GM19438 (cell line): ENCODE measurements around the gene TMED1.

Experiments
- ATAC-seq: cut with Tn5 transposase; IDR thresholded peaks from one replicate; pipeline ENCODE4 v1.9.1; 2021; ENCODE audit warnings: low read depth; ENCODE audit not compliant: unreplicated experiment

TMED1 gene

GRCh38 chr19:10812902-10813404 lies 23.1 kb downstream of the TMED1 start:
- ATAC-seq = no peak

DNA sequence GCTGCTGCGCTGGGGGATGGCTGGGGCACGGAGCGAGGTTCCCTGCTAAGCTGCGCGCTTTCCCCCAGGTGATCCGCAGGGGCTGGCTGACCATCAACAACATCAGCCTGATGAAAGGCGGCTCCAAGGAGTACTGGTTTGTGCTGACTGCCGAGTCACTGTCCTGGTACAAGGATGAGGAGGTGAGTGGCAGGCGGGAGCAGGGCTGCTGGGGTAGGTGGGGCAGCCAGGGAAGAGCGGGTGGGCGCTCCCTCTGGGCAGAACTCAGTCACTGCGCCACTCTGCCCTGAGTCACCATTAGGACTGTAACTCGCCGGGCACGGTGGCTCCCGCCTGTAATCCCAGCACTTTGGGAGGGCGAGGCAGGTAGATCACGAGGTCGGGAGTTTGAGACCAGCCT lies 23.8 kb downstream of the TMED1 start:
- no peak for ATAC-seq

DNA sequence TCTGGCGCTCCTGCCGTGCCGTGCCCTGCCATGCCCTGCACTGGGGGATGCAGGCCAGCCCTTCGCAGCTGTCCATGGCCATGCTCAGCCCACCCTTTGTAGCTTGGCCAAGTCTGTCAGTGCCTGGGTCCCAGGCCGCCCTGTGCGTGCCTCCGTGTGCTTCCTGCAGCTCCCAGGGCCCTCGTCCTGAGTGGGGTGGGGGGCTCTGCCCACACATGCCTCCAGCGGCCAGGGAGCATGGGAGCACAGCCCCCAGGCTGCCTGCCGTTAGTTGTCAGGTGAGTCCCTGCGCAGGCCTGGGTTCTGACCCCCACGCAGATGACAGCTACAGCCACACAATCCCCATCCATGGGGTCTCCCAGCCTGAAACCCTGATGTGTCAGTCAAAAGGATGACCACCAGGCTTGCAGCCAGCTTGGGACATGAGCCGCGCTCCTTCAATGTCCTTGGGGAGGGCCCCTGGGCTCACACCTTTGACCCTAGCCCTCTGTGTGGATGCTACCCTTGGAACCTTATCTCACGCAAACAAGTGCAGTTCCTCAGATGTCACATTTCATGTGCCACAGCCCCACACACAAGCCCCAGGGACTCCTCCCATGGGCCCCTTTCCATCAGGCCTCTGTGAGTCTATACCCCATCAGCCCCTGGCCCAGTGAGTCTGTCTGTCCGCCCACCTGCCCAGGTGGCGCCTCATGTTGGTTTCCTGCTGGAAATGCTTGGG lies 24.5 kb downstream of the TMED1 start:
- no peak for ATAC-seq

DNA sequence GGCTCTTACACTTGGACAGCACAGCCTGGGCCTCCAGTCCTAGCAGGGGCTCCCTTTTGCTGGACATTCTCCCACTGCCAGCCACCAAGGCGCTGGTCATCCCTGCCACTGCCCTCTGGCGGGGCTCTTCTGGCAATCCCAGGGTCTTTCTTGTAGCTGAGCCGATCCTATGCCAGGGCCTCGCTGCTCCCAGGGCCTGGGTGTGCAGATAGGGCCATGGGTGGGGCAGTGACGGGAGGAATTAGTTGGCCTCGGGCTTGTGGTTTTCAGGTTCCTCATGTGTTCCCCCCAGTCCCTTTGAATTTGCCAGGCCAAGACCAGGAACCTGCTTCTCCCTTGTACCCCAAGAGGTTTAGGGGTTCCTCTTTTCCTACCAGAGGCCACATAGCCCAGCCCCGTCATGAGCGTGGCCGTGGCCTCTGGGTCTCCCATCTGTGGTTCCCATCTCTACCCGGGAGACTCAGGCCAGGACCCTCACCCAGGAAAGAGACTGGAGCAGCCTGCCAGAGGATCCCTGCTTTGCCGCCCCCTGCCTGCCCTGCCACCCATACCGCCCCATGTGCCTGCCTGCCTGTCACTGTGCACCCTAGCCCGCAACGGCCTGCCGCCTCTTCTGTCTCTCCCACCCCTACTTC lies 26.2 kb downstream of the TMED1 start:
- ATAC-seq = no peak

GRCh38 chr19:10808937-10809649 lies 26.9 kb downstream of the TMED1 start:
- ATAC-seq = no peak

DNA sequence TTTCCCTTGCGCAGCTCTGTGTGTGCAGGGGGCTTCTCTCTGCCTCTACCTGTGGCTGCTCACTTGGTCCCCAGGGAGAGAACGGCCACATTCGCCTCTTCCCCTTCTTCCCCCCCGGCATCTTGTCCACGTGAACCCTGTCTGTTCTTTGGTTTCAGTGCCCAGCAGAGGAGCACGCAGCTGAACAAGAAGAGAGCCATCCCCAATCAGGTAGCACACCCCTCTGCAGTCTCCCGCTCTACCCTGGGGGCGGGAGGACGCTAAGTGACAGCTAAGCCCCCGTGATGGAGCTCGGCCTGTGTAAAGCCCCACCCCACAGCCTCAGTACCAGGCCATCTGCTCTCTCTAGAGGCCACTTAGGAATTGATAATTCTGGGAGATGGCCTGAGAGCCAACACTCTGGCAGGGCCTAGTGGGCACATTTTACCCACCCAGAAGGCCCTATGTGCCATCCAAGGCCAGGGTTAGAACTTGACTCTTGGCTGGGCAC lies 30.2 kb downstream of the TMED1 start:
- no peak for ATAC-seq

GRCh38 chr19:10805065-10805757 lies 30.8 kb downstream of the TMED1 start:
- no peak for ATAC-seq

GRCh38 chr19:10803252-10803651 lies 32.8 kb downstream of the TMED1 start:
- ATAC-seq = no peak

DNA sequence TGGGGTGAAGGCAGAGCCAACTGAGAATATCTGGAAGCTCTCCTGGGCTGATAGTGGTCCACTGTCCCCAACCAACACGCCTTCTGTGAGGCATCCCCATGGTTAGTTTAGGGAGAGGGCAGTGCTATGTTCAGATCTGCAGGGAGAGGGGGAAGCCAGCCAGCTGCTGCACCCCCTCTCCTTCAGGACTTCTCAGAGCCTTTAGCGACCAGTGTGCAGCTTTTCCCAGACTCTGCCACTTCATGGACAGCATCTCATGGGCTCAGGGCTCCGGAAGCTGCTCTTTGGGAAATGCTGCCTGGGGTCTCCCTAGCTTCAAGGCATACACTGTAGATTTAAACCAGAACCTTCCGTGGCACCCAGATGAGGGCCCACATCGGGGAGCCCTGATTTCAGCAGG lies 33.5 kb downstream of the TMED1 start:
- ATAC-seq = no peak

GRCh38 chr19:10800488-10800887 lies 35.5 kb downstream of the TMED1 start:
- no peak for ATAC-seq

DNA sequence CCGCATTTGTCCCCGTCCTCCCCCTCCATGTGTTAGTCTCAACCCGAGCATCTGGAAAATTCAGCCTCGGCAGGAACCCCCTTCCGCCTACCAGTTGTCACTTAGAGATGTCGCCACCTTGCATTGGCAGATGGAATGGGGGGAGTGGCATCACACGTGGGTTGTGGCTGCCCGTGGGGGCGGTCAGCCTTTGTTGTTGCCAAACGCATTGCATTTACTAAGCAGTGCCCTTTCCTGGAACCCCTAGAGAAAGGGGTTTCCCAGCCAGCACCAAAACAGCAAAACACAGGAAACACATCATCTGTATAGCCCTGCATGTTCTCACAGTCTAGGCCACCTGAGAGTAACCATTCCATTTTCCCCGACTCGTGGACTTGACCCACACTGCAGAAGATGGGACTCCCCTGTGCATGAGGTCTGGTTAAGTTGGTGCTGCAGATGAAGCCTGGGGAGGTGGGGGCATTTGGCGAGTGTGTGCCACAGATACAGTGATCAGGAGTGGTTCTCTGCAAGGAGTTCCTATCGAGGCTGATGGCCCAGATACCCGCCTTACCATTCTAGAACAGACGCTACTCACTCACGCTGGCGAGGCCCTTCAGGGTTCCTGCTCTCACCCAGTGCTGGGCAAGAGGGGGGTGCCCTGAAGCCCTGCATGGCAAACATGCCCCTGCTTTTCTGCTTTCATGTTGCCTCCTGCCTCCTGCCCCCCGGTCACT lies 38.3 kb downstream of the TMED1 start:
- ATAC-seq = no peak

- ATAC-seq = no peak
These were observed 38.9 kb downstream of the TMED1 start for GRCh38 chr19:10797078-10797477.

DNA sequence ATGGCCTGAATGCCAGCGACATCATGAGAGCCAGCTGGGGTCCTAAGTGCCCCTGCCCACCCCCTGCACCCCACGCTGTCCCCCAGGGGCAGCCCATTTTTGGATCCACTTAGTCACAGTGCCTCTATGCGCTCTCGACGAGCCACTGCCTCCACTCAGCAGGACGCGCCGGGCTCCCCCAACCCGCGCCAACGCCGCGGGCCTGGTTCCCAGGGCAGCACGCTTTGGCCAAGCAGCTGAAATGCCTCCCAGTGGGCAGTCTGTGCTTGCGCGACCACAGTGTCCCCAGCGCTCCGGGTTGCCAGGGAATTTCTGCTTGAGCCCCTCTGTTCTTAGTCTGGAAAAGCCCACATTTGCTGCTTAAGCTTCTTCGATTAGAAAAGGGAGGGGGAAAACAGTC lies 39.4 kb downstream of the TMED1 start:
- no peak for ATAC-seq

GRCh38 chr19:10789866-10790265 lies 46.1 kb downstream of the TMED1 start:
- no peak for ATAC-seq

DNA sequence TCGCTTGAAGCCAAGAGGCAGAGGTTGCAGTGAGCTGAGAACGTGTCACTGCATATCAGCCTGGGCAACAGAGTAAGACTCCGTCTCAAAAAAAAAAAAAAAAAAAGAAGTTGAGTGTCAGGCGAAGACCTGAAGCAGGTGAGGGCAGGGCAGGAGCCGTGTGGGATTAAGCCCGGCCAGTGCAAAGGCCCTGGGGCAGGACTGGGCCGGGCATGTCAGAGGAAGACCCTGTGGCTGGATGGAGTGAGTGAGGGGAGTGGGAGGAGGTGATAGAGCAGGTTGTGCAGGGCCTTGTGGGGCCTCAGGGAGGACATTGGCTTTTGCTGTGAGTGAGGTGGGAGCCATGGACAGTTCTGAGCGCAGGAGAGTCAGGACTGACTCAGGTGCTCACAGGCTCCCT lies 47.9 kb downstream of the TMED1 start:
- ATAC-seq = no peak

DNA sequence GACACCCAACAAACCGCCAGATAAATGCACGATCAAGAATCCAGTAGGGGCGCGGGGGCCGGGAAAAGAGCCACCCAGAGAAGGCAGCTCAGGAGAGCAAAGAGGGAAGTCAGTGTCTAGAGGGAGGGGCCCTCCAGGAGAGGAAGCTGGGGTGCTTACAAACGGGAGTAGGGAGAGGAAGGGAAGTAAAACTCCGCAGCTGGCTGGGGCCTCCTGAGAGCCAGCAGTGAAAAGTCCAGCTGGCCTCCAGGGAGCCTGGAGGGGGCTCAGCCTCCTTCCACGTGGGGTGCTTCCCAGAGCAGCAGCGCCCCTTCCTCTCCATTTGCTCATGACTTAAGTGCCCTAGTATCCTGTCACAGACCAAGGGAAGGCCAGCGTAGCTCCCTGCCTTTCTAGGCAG lies 51.8 kb downstream of the TMED1 start:
- no peak for ATAC-seq

DNA sequence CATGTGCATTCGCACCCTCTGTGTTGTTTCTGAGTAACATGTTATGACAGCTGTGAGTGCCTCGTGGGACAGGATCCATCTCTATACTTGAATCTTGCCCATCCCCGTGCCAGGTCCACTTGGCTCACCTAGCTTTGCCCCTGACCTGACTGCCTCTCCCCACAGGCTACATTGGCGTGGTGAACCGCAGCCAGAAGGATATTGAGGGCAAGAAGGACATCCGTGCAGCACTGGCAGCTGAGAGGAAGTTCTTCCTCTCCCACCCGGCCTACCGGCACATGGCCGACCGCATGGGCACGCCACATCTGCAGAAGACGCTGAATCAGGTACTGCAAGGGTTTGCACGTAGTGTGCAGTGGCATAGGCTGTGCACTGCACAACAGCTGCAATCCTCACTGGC lies 53.2 kb downstream of the TMED1 start:
- no peak for ATAC-seq
